ENCODE data around the gene SCGB1D4.

SCGB1D4 gene

GRCh38 chr11:62273789-62274275 lies 25.0 kb downstream of the SCGB1D4 start:
- no peak for DNase-seq (ENCODE audit: low spot score)

DNA sequence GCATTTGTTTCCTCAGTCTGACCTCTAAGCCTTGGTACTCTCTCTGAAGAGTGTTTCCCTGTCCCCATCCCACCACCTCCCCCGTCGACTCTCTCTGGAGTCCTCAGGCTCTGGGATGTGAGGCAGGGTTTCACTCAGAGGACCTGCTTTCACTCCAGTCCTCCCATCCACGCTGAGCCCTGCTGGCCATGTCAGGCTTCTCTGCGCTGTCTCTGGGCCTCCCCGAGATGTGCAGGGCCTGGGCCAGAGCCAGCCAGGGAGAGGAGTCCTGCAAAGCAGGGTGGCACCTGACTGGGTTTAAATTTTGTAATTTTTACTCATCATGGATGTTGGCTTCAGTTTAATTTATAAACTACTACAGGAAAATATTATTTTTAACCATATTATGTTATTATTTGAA lies 25.6 kb downstream of the SCGB1D4 start:
- DNase-seq (ENCODE audit: low spot score) = no peak

- no peak for DNase-seq (ENCODE audit: low spot score)
Observed at GRCh38 chr11:62269654-62270278, 29.1 kb downstream of the SCGB1D4 start, which contains the start of gene SCGB2A2. Gene SCGB2A2 (plus strand): TSS chr11:62270158. CDS start chr11:62270217, 59 bp downstream.

GRCh38 chr11:62267576-62267975 lies 31.3 kb downstream of the SCGB1D4 start:
- no peak for DNase-seq (ENCODE audit: low spot score)

DNA sequence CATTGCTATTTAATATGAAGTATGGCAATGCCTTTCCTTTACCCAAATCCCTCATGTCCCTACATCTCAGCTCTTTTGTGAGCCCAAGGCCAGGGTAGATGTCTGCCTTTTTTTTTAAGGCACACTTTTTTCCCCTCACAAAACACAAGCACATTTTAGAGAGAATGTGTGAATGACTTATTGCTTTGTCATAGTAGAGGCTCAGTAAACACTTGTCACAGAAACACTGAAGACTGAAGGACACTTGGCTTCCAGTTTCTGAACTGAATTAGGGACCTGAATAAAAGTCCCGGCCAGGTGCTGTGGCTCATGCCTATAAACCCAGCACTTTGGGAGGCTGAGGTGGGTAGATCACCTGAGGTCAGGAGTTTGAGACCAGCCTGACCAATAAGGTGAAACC lies 31.8 kb downstream of the SCGB1D4 start:
- no peak for DNase-seq (ENCODE audit: low spot score)

DNA sequence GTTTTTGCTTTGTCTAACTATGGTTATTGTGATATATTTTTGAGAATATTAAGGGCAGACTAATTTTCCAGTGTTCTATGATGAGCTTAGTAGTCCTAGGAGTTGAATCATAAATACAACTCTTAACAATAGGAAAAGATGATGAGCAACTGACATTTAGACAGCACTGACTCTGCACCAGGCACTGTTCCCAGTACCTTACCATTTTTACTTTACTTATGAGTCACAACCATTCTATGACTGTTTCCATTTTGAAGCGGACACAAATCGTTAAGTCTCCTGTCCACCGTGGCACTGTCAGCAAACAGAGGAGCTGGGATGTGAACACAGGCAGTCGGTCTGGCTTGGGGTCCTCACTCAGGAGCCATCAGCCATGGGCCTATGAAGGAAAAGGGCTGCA lies 32.3 kb downstream of the SCGB1D4 start:
- DNase-seq (ENCODE audit: low spot score) = no peak

DNA sequence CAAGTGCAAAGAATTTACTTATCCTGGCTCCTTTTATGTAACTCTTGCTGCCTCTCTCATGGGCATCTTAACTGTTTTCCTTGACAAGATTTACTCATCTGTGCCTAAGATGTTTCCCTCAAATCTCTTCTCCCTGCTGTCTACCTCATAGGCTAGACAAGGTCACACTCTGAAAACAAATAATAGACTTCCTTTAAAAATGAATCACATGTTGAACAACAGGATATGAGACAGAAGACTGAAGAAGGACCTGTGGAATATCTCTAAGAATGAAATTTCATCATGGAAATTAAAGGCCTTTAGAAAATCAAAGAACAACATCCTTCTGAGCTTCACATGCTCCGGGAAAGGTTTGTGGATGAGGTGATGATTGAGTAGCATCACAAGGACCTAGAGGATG lies 34.9 kb downstream of the SCGB1D4 start:
- no peak for DNase-seq (ENCODE audit: low spot score)

DNA sequence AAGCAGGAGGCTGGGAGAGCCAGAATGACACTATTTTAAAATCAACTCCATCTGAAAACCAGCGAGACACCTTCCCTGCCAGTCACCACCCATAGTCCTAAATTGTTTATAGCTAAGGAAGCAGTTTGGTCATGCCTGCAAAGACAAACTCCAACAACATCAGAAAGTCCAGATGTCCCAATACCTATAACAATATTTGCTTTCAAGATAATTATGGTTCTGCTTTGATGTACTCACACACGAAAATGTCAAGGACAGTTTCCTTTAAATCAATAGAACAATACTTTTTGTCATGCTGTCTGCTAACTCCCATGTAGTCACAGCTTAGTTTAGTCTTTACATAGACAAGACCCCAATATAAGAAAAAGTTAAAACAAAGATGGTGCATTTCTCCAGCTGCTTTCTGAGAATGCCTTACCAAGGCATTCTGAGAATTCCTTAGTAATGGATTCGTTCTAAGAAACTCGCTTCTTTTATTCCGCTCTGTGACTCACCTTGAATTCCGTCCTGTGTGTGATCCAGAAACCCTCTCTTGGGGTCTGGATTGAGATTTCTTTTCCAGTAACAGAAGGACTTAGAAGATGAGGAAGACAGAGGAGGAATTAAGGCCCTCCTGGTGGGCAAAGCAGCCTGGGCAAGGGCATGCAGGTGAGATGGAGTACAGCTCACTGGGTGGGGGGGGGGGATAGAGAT lies 38.5 kb downstream of the SCGB1D4 start:
- no peak for DNase-seq (ENCODE audit: low spot score)

GRCh38 chr11:62256281-62256680 lies 42.6 kb downstream of the SCGB1D4 start:
- no peak for DNase-seq (ENCODE audit: low spot score)

DNA sequence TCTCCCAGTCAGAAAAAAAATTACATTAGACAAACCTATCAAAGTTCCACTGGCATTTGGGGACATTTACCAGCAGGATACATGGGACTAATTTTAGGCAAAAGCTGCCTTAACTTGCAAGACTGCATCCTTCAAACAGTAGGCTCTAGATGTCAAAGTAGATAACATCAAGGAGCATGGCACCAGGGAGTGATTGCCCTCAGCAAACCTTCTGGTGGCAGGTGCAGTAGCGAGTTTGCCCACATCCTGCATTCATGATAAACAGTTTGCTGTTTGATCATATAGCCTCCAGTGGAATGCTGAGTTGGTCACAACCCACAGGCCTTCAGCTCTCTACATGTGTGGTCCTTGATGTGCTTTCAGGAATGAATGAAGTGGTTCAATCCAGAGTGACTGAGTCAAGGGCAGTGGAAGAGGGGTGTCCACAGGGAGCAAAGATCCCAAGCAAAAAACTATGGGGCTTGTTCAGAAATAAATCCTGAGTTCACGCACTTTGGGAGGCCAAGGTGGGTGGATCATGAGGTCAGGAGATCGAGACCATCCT lies 44.8 kb downstream of the SCGB1D4 start:
- no peak for DNase-seq (ENCODE audit: low spot score)

- no peak for DNase-seq (ENCODE audit: low spot score)
Observed at GRCh38 chr11:62251698-62252097, 47.2 kb downstream of the SCGB1D4 start.

Measured in pons (tissue), 1 donor.